ENCODE measurements around the gene SRRM5. TPM values are rescaled to one million over a fixed set of nuclear protein-coding genes. Genes with fewer than 3 reads are reported as not detected.
"Not testable (repeated sequence)": the region's sequence is repeated elsewhere in the genome, so short reads cannot be mapped to it uniquely, and the experiment has no call there.

The SRRM5 gene
- total and polyA plus RNA-seq, 4 donors: 0.22 to 0.49 (median 0.31) TPM; not detected in 1

- ATAC-seq (ENCODE audit: insufficient read depth, low FRiP score) (no peak), DNase-seq (no peak)
- H3K27me3 ChIP-seq (ENCODE audit: control insufficient read depth in 3 of 3, insufficient read depth in 3 of 3, low read length in 2 of 3): no peaks in the 10 kb centered on the region
- no peak overlapping the region for H3K9ac ChIP-seq (ENCODE audit: insufficient read depth in 1 of 2, low read length in 2 of 2)
- H3K4me1 ChIP-seq (ENCODE audit: control insufficient read depth in 5 of 5, insufficient read depth in 5 of 5, low read length in 5 of 5): peaks cover 0 to 10% (median 7%) of the 10 kb centered on the region in 5 donors
- no peak overlapping the region for H3K4me3 ChIP-seq
- H3K36me3 ChIP-seq (ENCODE audit: control insufficient read depth in 4 of 4, insufficient read depth in 4 of 4, low read length in 4 of 4): peaks cover 0 to 11% (median 5%) of the 10 kb centered on the region in 4 donors
- H3K9me3 ChIP-seq (ENCODE audit: control insufficient read depth in 4 of 4, insufficient read depth in 3 of 4, low read length in 3 of 4): peaks cover 0 to 2% (median 0%) of the 10 kb centered on the region in 4 donors
- H3K27ac ChIP-seq (ENCODE audit: low read depth in 1 of 2, low read length in 1 of 2): no peak overlapping the region
- TF ChIP-seq CTCF (IDR thresholded peaks at IDR 0.05; ENCODE audit: control extremely low read depth, extremely low read depth): no peak
- WGBS, 2 donors: 61 to 79% methylated on average over 2 of the region's 2 CpGs
Observed at GRCh38 chr19:43586346-43586745, 25.5 kb upstream of the SRRM5 start.

GRCh38 chr19:43587029-43587428, 24.9 kb upstream of the SRRM5 start:
- not testable (repeated sequence) for H3K27me3 ChIP-seq (ENCODE audit: control insufficient read depth in 3 of 3, insufficient read depth in 3 of 3, low read length in 2 of 3); H3K9me3 ChIP-seq (ENCODE audit: control insufficient read depth in 4 of 4, insufficient read depth in 3 of 4, low read length in 3 of 4); H3K9ac ChIP-seq (ENCODE audit: insufficient read depth in 1 of 2, low read length in 2 of 2); H3K4me1 ChIP-seq (ENCODE audit: control insufficient read depth in 5 of 5, insufficient read depth in 5 of 5, low read length in 5 of 5); H3K27ac ChIP-seq (ENCODE audit: low read depth in 1 of 2, low read length in 1 of 2); DNase-seq; ATAC-seq (ENCODE audit: insufficient read depth, low FRiP score); H3K4me3 ChIP-seq
- H3K36me3 ChIP-seq (ENCODE audit: control insufficient read depth in 4 of 4, insufficient read depth in 4 of 4, low read length in 4 of 4): peaks cover 0 to 14% (median 5%) of the 10 kb centered on the region in 4 donors
- WGBS, 2 donors: 98 to 100% methylated on average over 3 of the region's 3 CpGs

- no peak for TF ChIP-seq CTCF (IDR thresholded peaks at IDR 0.05; ENCODE audit: control extremely low read depth, extremely low read depth)
- DNase-seq: no peak
- H3K36me3 ChIP-seq (ENCODE audit: control insufficient read depth in 4 of 4, insufficient read depth in 4 of 4, low read length in 4 of 4): peaks cover 0 to 30% (median 15%) of the 10 kb centered on the region in 4 donors
- no peak overlapping the region for H3K4me3 ChIP-seq
- no peak overlapping the region for H3K9ac ChIP-seq (ENCODE audit: insufficient read depth in 1 of 2, low read length in 2 of 2)
- 87 to 92% methylated on average over 5 of the region's 5 CpGs for WGBS, 2 donors
- no peak for ATAC-seq (ENCODE audit: insufficient read depth, low FRiP score)
- H3K27ac ChIP-seq (ENCODE audit: low read depth in 1 of 2, low read length in 1 of 2): no peak overlapping the region
- no peaks in the 10 kb centered on the region for H3K27me3 ChIP-seq (ENCODE audit: control insufficient read depth in 3 of 3, insufficient read depth in 3 of 3, low read length in 2 of 3)
- peaks cover 0 to 2% (median 0%) of the 10 kb centered on the region in 4 donors for H3K9me3 ChIP-seq (ENCODE audit: control insufficient read depth in 4 of 4, insufficient read depth in 3 of 4, low read length in 3 of 4)
- H3K4me1 ChIP-seq (ENCODE audit: control insufficient read depth in 5 of 5, insufficient read depth in 5 of 5, low read length in 5 of 5): peaks cover 0 to 7% (median 0%) of the 10 kb centered on the region in 5 donors
Observed at GRCh38 chr19:43589277-43589676, 22.6 kb upstream of the SRRM5 start.

- ATAC-seq (ENCODE audit: insufficient read depth, low FRiP score): no peak
- DNase-seq: no peak
- 53 to 73% methylated on average over 6 of the region's 6 CpGs for WGBS, 2 donors
- H3K9ac ChIP-seq (ENCODE audit: insufficient read depth in 1 of 2, low read length in 2 of 2): no peak overlapping the region
- peaks cover 0 to 2% (median 0%) of the 10 kb centered on the region in 4 donors for H3K9me3 ChIP-seq (ENCODE audit: control insufficient read depth in 4 of 4, insufficient read depth in 3 of 4, low read length in 3 of 4)
- no peak for TF ChIP-seq CTCF (IDR thresholded peaks at IDR 0.05; ENCODE audit: control extremely low read depth, extremely low read depth)
- no peak overlapping the region for H3K4me3 ChIP-seq
- peaks cover 0 to 11% (median 0%) of the 10 kb centered on the region in 5 donors for H3K4me1 ChIP-seq (ENCODE audit: control insufficient read depth in 5 of 5, insufficient read depth in 5 of 5, low read length in 5 of 5)
- H3K36me3 ChIP-seq (ENCODE audit: control insufficient read depth in 4 of 4, insufficient read depth in 4 of 4, low read length in 4 of 4): peaks cover 0 to 30% (median 15%) of the 10 kb centered on the region in 4 donors
- no peak overlapping the region for H3K27ac ChIP-seq (ENCODE audit: low read depth in 1 of 2, low read length in 1 of 2)
- no peaks in the 10 kb centered on the region for H3K27me3 ChIP-seq (ENCODE audit: control insufficient read depth in 3 of 3, insufficient read depth in 3 of 3, low read length in 2 of 3)
Observed at GRCh38 chr19:43589678-43590077, 22.2 kb upstream of the SRRM5 start.

Data from lung (tissue), 12 donors.